ENCODE results near the gene DLX1.
"Not testable (repeated sequence)": the region's sequence is repeated elsewhere in the genome, so short reads cannot be mapped to it uniquely, and the experiment has no call there.

Gene DLX1

DNA sequence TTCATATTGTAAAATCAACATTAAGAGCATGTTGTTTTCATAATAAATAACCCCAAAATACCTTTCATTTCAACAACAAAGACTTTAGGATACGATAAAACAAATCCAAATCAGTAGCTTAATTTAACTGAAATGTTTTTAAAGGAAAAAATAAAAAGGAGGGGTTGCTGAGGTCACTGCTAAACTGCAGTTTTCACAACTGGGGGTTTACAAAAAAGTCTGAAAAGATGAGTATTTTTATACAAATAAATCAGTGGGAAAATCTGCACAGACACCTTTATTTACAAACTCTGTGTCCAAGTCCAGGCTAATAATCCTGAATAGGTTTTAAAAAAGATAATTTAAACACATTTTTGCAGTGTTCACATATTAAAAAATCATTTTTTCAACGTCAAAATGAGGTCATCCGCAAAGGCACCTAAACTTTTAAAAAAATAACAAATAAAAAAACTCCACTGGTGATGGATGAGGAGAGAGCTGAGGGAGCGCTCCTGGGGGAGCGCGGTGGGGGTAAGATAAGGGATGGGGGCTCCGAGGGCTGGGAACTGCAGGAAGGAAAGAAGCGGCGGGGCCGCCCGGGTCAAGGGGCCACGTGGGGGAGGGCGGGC lies 14.3 kb downstream of the DLX1 start:
- DNase-seq = no peak

DNA sequence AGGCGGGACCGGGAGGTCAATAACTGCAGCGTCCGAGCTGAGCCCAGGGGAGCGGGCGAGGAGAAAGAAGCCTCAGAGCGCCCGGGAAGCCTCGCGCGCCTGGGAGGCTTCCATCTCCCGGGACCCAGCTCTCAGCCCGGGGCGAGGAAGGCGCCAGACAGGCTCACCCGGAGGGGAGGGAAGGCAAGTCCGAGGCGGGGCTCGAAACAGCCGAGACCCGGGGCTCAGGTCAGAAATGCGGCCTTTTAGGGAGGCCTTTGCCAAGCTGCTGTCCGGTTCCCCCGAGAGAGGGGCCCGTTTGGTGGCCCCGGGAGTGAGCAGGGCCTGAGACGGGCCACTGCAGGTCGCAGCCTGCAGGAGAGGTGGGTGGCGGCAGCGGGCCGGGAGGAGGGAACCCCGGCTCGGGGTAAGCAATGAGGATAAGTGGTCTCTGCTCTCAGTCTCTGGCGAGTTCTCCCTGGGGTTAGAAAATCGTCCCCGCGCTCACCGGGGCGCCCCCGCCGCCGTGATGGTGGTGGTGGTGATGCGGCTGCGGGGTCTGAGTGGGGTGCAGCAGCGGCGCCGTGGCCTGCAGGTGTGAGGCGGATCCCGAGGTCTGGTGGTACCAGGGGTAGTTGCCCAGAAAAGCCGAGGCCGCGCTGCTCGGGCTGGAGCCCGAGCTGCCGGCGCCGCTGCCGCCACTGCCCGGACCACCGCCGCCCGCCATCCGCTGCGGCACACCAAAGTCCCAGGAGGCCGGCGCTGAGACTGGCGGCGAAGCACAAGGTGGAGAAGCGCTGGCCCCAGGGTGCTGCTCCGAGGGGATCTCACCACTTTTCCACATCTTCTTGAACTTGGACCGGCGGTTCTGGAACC lies 15.0 kb downstream of the DLX1 start:
- DNase-seq = no peak

DNA sequence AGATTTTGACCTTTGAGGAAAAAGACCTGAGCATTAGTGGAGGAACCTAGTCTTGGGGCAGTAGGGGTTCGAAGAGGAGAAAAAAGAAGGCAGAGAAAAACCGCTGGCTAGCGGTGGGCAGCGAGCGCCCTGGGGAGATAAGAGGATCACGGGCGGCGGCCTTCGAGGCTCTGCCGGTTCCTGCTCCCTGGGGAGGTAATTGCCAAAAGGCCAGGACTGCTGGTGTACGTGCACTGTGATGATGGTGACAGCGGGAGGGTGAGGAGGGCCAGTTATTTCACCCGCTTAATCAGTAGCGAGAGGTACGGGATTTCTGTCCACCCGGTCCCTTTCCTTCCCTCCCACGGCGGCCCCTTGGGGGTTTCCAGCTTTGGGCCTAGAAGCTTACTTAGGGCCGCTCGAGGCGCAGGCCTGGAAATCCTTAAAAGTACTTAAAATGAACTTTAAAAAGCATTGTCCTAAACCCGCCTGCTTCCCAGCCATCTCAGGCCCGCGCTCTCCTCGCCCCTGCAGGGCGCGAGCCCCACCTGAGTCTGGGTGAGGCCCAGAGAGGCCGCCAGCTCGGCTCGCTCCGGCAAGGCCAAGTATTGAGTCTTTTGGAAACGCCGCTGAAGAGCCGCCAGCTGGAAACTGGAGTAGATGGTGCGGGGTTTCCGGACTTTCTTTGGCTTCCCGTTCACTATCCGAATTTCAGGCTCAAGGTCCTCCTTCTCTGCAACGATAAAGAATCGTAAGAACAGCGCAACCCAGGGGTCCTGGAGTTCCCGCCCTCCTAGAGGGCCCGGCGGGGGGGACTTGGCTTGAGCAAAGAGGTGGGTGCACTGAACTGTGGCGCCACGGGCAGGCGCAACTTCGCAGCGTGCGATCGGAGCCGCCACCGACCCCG lies 15.9 kb downstream of the DLX1 start:
- no peak for DNase-seq

DNA sequence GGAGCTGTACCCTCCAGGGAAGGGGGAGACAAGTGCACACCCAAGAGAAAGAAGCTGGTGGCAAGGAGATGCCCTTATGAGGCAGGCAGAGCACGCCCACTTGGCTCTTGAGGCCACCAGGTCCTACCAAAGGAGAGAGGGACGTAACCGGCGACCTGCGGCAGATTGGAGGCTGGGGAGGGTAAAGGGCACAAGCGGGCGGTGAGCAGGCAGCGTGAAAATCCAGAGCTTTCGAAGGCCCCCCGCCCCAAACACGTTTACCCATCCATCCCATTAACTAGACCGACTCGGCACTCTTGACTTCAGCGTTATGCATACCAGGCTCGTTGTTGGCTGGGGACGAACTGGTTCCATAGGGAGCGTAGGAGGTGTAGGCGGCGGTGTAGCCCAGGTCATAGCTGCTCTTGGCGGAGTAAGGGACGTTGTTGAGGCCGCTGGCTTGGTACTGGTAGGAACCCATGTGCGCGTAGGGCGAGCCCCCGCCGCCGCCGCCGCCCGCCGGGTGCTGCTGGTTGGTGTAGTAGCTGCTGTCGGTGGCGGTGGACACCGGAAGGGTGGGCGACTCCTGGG lies 16.6 kb downstream of the DLX1 start:
- DNase-seq = no peak

DNA sequence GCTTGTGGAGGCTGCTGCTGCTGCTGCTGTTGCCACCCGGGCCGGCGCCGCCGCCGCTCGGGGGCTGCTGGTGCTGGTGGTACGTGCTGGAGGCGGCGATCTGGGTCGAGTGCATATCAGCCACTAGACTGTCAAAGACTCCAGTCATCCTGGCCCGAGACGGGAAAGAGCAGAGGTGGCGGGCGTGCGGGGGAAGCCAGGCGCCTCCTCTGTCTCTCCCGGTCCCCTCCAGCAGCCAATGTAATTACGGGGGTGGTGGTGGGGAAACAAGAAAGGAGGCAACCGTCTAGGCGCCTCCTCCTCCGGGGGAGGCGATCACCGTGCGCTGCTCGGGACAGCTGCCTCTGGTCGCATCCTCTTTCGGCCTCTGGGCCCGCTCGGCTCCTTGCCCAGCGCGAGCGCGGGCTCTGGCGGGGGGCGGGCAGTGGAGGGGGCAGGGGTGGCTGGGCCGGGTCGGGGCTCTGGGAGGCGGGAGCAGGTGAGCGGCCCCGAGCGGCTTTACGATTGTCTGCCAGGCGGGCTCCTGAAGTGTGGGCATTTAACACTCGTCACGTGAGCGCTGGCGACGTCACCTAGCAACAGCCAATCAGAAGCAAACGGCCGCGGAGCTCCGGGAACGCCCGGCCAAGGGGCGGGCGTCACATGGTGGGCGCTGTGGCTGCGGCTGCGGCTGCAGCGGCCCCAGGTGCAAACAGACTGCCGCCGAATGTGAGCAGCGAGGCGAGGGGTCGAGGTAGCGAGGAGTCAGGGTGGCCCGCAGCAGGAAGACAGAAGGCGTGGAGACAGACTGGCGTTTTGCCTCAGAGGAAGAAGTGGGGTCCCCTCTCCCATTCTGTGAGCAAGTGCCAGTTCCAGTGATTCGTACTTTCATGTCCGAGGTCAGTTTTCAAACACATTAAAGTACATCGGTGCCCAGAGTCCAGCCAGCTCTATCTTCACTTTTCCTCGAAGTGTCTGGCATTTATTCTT lies 17.4 kb downstream of the DLX1 start, which contains the start of gene DLX2:
Gene DLX2, minus strand, starts transcription at position 510 of the 969 bp plus-strand sequence. Its CDS starts 362 bp downstream, at position 148.
- peak; percentile 59 for DNase-seq

DNA sequence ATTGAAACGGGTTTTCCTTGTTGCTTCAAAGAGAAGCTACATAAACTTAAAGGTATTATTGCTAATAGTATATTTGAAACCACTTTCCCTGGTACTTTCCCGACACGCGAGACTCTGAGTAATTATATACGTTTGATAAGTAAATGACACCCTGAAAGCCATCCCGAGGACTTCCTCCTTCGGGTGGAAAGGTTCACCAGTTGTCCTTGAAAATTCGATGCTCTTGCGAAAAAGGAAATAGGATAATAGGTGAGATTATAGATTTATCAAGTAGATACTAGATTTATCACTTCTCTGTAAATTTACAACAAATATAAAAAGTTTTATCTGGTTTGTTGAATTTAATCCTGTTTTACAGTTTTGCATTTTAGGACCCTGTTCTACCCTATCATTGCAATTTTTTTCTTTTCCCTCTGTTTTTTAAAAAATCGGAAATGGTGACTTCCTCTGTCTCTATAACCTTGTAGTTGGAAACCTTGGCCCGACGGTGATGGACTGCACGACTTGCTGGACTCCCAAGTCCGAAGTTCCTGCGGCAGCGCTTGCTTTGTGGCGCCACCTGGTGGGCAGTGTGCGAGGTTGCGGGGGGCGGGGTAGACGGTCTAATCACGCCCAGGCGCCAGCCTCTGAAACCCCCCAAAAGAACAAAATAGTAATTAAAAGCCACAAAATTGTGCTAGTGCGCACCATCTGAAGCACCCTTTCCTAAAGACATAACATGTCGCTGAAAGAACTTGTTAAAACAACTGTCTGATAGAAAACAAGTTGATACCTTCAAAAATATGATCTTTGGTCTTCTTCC lies 18.4 kb downstream of the DLX1 start:
- DNase-seq = peak; percentile 66

DNA sequence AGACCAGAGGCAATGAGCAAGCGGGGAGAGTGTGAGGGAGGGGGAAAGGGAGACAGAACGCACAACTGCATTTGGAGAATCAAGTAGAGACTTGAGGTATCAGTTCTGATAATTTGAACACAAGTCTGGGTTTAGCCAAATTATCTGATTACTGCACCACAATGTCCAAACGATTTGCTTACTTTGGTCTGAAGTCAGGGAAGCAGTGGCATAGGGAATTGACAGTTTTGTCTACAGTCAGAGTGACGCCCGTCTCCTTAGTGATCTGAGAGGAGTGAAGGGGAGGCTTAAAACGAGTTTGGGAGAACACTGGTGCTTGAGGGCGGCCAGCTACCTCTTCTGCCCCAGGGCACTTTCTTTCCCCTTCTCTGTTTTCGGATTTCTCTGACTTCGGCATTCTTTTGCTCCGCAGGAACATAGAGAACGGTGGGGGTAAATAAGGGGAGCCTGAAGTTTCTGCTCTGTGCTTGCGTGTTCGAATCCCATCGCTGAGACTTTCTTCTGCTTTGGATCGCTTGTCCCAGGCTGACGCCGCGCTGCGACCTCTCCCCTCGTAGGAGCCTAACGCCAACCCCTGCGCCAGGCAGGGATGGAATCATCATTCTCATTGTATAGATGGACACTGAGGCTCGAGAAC lies 20.3 kb downstream of the DLX1 start:
- DNase-seq = no peak

DNA sequence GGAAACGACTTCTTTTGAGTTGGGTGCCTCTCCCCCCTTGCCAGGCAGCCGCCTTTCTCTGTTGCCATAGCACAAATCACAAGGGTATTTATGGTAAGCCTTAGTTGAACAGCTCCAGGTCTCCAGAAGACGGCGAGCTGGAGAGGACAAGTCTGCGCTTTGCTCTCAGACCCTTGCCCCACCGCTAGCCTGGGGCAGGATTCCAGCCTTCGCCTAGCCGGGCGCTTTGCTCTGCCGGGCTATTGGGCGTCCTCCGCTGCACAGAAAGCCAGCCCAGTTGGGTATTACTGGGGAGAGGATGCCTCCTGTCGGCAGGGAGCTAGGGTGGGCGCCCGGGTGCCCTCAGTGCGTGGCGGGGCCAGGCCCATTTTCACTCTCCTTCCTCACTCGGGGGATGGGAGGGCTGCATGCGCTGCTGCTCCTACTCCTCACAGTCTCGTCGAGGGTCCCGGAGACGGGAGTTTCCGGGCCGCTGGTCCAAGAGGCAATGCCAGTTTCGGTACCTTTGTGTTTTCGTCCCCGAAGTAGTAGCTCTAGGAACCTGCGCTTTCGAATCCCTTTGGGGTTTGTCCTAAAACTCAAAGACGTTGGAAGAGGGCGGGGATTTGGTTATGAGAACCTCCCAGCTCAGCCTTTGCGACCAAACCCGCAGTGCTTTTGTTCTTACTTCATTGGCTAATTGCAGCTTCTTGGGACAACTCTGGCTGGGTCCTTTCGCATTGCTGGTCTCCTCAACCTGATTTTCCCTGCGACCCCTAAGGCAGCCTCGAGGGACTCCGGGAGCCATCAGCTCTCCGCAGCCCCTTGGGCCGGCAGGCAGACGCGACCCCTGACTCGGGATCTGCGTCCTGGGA lies 21.0 kb downstream of the DLX1 start:
- peak; percentile 46 for DNase-seq

DNA sequence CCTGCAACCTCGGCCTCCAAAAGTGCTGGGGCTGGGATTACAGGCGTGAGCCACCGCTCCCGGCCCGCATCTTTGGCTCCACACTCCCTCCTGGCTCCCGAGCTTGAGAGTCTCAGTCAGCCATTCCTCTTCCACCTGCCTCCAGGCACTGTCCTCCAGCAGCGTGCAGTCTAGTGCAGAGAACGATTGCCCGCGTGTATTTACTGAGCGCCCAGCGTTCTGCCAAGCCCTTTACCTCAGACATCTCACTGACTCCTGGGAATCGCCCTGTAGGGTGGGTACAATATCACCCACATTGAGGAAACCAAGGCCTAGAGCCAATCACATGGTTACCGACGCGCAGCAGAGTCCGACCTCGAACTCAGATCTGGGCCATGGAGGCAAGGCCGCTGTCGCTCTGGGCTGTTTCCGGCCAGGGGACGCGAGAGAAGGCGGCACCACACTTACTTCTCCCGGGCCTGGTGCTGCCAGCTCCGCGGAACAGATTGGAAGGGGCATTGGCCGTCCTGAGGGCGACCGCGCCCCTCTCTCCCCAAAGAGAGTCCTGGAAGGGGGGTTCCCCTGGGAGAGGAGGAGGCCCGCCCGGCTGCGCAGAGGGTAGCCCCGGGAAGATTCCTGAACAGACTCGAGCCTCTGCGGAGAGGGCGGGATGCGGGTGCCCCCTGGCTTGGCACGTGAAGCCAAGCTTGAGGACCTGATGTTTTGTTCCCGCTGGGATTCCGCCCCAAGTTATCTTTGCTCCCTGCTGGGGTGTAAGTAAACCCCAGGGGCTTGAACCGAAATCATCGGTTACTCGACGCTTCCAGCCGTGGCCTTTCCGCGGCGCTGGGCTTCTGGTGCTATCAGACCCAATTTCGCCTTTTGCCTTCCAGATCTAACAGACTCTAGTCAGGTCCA lies 22.6 kb downstream of the DLX1 start:
- no peak for DNase-seq

DNA sequence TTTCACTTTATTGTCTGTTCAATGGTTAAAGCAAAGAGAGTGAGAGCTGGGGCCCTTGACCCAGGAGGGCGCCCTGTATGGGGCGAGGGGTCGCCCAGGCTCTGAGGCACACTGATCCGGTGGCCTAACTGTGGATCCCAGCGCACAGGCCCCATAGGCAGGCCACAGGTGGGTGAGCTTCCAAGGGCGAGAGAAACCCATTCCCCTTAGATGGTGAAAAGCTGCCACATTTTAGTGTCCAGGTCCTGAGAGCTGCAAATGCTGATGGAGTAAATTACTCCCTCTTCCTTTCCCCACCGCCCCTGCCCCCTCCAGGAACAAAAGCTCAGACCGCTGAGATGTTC lies 23.3 kb downstream of the DLX1 start:
- no peak for DNase-seq

DNA sequence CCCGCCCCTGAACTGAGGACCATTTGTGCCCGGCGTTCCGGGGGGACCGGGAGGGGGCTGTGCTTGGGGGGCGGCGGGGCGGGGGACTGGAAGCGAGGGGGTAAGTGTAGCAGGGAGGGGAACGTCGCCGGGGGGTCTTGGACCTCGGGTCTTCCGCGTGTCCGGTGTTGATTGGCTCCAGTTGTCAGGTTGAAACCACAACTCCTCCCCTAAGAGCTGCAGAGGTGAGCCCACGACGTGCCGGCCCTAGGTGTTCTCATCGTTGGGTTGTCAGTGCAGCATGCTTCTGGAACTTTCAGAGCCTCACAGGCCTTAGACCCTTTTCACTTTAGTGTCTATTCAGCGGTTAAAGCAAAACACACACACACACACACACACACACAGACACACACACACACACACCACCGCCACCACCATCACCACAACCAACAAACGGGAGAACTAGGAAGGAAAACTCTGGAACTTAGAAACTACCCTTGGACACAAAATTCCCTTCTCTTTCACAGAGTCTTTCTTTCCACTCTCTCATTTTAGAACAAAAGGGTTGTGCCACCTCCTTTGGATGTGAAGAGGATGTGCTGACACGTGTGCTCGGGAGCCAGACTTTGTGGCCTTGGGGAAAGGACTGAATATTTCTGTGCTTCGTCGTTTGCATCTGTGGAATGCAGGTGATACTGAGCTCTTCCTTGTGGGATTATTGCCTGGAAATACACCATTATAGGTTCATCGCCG lies 24.1 kb downstream of the DLX1 start:
- no peak for DNase-seq

DNA sequence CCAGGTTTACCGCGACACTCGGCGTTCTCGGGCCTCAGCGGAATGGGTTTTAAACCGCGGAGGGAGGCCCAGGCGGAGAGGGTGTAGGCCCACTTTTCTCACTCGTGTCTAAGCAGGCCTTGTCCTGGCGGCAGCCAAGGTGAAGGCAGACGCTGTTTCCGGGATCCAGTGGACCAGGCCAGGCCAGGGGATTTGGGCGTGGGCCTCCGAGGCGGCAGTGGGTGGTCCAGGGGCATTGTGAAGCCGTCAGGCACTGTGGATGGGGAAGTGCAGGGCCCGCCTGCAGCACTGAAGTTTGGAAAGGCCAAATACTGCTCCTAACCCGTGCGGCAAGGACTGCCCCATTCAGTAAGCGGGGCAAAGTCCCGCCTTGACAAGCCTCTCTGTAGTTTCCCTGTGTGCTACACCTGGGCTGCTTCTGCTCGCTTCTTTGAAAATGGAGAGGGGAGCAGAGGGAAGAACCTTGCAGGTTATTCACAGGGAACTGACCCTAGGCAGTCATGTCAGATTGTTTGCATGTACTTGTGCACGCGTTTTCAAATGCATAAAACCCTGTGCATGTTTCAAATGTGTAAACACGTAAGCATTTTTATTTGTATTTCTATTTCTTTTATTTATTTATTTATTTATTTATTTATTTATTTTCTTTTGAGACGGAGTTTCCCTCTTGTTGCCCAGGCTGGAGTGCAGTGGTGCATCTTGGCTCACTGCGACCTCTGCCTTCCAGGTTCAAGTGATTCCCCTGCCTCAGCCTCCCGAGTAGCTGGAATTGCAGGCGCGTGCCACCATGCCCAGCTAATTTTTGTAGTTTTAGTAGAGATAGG lies 24.9 kb downstream of the DLX1 start:
- no peak for DNase-seq

DNA sequence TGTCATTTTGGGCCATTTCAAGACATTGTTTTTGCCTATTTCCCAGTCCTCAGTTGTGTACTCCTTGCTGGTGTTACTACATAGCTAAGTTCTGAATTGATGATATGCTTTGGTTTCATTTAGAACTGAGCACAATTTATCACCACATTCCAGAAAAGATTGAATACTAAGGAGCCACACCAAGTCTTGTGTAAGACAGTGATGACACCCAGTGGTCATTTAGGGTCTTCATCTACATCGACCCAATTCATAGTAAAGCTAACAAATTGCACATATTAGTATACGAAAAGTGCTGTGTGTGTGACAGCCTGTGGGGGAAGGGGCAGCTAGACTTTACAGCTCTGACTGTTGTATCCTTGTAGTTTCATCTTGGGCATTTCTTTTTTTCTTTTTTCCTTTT lies 28.3 kb downstream of the DLX1 start:
- DNase-seq = no peak

DNA sequence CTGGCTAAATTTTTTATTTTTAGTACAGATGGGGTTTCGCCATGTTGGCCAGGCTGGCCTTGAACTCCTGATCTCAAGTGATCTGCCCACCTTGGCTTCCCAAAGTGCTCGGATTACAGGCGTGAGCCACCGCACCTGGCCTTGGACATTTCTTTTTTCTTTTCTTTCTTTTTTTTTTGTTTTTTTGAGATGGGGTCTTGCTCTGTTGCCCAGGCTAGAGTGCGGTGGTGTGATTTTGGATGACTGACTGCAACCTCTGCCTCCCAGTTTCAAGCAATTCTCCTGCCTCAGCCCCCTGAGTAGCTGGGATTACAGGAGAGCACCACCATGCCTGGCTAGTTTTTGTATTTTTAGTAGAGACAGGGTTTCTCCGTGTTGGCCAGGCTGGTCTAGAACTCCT lies 28.9 kb downstream of the DLX1 start:
- DNase-seq = not testable (repeated sequence)

DNA sequence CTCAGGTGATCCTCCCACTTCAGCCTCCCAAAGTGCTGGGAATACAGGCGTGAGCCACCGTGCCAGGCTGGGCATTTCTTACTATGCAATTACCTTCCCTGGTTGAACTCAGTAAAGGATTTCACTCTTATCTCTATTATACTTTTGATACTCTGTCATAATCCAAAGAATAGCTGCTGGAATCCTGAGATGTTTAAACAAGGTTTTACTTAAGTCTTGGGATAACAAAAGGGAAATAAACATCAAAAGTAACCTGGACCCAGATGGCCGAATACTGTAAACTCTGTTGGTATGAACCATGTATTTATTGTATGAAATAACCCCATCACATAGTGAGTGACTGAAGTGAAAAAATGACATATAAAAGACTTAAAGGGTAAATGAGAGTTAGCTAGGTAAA lies 29.3 kb downstream of the DLX1 start:
- DNase-seq = no peak

DNA sequence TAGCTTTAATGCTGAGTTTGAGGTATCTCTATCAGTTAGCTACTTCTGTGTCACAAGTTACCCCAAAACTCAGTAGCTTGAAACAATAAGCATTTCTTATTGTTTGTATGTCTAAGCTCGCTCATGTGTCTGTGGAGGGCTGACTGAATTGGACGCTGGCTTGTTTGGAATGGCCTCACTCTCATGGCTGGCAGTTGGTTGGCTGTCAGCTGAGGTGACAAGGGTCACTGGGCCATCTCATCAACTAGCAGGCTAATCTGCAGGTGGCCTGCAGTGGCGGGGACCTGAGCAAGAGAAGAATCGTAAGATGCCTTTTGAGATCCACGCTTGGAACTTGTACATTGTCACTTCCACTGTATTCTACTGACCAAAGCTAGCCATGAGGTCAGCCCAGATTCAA lies 30.8 kb downstream of the DLX1 start:
- DNase-seq = no peak

DNA sequence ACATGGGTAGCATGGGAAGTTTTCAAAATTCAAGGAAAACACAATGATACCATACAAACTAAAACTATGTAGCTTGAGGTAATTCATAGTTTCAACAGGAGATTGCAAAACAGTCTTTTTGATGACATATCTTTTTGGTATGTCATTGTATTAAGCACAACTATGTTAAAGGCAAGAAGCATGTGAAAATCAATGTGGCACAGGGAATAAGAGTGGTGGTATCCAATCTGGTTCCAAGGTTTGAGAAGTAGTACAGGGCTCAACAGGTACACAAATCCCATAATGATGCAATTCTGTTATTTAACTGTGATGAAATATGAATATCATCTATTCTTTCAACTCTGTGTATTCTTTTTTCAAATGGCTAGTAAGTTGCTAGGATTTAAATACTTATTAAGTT lies 33.8 kb downstream of the DLX1 start:
- no peak for DNase-seq
